PFSK-1 (cell line): Measurements from ENCODE around the gene GSTK1.

Experiments used
- FOXP2 ChIP-seq: optimal IDR thresholded peaks from 2 replicates; pipeline ENCODE3; 2011; ENCODE audit warnings: borderline replicate concordance, control low read depth, inconsistent platforms; ENCODE audit not compliant: insufficient read depth; ENCODE audit errors: extremely low read length, extremely low read depth
- POLR2AphosphoS5 ChIP-seq: IDR thresholded peaks from 2 replicates; pipeline ENCODE4 v1.6.1; 2012; ENCODE audit warnings: low read depth, mild to moderate bottlenecking, control low read depth, low read length, moderate library complexity
- SIN3A ChIP-seq: IDR thresholded peaks from 2 replicates; pipeline ENCODE4 v1.6.1; 2012; ENCODE audit warnings: mild to moderate bottlenecking, low read length, moderate library complexity, borderline replicate concordance; ENCODE audit not compliant: insufficient read depth
- TAF1 ChIP-seq: IDR thresholded peaks from 2 replicates; pipeline ENCODE4 v1.6.1; 2012; ENCODE audit warnings: low read length, control low read depth, borderline replicate concordance; ENCODE audit not compliant: insufficient read depth
- TF ChIP-seq, protein P1 (sequence below), 2 experiments: IDR thresholded peaks; 2 replicates each; pipeline versions ENCODE4 v1.6.1 to v1.8.0; 2011 to 2012; ENCODE audit warnings: low read depth in 2 of 2, low read length in 2 of 2, control low read depth in 1 of 2, inconsistent platforms in 1 of 2, mild to moderate bottlenecking in 1 of 2, moderate library complexity in 1 of 2; ENCODE audit not compliant: insufficient read depth in 1 of 2

The GSTK1 gene

DNA sequence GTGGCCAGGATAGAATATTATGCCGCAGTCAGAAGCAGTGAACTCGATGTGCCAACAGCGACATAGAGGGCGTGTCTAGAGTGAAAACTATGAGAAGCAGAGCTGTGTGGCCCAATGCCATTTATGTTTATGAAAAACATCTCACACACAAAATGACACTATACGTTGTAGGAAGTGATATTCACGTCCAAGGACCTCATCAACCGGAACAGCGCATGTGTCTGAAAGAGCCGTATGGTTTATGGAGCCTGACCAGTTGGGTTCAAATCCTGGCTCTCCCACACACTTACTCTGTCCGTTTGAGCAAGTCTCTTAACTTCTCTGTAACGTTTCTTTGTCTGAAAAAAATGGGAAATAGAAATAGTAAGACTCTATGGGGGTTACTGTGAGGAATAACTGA is 20.9 kb upstream of the GSTK1 start:
- no peak for TF ChIP-seq TAF1
- TF ChIP-seq FOXP2: no peak
- no peak for TF ChIP-seq SIN3A
- TF ChIP-seq POLR2AphosphoS5: no peak
- TF ChIP-seq, protein P1, sequence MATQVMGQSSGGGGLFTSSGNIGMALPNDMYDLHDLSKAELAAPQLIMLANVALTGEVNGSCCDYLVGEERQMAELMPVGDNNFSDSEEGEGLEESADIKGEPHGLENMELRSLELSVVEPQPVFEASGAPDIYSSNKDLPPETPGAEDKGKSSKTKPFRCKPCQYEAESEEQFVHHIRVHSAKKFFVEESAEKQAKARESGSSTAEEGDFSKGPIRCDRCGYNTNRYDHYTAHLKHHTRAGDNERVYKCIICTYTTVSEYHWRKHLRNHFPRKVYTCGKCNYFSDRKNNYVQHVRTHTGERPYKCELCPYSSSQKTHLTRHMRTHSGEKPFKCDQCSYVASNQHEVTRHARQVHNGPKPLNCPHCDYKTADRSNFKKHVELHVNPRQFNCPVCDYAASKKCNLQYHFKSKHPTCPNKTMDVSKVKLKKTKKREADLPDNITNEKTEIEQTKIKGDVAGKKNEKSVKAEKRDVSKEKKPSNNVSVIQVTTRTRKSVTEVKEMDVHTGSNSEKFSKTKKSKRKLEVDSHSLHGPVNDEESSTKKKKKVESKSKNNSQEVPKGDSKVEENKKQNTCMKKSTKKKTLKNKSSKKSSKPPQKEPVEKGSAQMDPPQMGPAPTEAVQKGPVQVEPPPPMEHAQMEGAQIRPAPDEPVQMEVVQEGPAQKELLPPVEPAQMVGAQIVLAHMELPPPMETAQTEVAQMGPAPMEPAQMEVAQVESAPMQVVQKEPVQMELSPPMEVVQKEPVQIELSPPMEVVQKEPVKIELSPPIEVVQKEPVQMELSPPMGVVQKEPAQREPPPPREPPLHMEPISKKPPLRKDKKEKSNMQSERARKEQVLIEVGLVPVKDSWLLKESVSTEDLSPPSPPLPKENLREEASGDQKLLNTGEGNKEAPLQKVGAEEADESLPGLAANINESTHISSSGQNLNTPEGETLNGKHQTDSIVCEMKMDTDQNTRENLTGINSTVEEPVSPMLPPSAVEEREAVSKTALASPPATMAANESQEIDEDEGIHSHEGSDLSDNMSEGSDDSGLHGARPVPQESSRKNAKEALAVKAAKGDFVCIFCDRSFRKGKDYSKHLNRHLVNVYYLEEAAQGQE (IDR thresholded peaks at IDR 0.05; ENCODE audit: insufficient read depth in 1 of 2, low read depth in 2 of 2, low read length in 2 of 2): no peak

DNA sequence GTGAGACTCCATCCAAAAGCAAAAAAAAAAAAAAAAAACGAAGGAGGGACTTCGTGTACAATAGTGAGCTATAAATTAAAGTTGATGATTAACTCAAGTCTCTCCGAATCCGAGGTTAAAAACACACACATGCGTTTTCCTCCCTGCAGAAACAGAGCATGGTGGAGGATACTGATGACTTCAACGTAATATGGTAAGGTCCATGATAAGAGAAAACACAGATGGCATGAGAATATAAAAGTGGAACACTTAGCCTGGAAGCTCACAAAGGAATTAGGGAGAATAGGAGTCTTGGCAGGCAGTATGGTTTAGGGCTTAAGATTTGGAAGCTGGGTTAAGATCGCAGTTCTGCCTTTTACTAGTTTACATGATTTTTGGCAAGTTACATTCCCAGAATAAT is 20.1 kb upstream of the GSTK1 start:
- TF ChIP-seq POLR2AphosphoS5 (no peak), FOXP2 (no peak), TAF1 (no peak), SIN3A (no peak)
- TF ChIP-seq, protein P1 (IDR thresholded peaks at IDR 0.05; ENCODE audit: insufficient read depth in 1 of 2, low read depth in 2 of 2, low read length in 2 of 2): no peak

DNA sequence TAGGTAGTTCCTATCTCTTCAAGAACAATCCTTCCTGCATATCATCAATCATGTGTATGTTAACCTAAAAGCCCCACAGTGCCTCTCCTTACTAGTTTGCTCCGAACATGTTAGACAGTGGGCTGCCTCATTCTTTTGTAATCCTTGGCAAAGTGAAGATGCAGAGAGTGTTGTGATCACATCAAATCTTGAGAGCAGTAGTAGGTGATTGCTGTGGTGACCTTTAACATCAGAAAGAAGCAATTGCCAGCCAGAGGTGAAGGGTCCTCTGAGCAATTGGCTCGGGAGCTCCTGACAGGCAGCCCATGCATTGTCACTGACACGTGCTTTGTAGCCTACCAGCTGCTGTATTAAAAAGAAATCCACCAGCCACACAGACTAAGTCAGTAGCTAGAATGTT is 19.6 kb upstream of the GSTK1 start:
- TF ChIP-seq POLR2AphosphoS5: no peak
- no peak for TF ChIP-seq FOXP2
- TF ChIP-seq TAF1: no peak
- TF ChIP-seq SIN3A: no peak
- TF ChIP-seq, protein P1 (IDR thresholded peaks at IDR 0.05; ENCODE audit: insufficient read depth in 1 of 2, low read depth in 2 of 2, low read length in 2 of 2): no peak

DNA sequence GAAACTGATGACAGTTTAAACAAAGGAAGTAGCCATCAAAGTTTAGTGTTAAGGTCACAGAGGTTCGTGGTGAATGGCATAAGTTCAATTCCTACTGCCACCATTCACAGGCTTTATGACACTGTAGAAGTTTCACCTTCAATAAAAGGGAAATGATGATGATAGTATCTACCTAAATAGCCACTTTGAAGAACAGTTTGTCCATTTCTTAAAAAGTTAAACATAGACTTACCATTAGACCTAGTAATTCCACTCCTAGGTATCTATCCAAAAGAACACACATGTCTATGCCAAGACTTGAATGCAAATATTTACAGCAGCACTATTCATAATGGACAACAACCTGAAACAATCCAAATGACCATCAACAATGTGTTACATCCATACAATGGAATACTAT is 18.9 kb upstream of the GSTK1 start:
- TF ChIP-seq, protein P1 (IDR thresholded peaks at IDR 0.05; ENCODE audit: insufficient read depth in 1 of 2, low read depth in 2 of 2, low read length in 2 of 2): no peak
- TF ChIP-seq POLR2AphosphoS5 (no peak), FOXP2 (no peak), TAF1 (no peak), SIN3A (no peak)

DNA sequence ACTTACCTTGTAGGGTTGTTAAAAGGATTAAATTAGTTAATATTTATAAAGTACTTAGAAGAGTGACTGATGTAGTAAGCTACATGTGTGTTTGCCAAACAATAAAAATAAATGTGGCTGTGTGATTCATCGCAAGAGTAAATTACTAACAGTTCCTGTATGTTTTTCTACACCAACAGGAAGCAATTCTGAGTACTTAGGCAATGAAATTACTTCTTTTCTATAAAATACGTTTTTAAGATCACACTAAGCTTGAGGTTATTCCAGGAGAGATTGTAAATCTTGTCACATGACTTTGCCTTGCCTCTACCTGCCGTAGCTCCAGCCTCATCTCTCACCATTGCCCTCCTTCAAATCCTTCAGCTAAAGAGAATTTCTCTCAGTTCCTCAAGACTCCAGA is 18.1 kb upstream of the GSTK1 start:
- TF ChIP-seq SIN3A (no peak), FOXP2 (no peak), POLR2AphosphoS5 (no peak), TAF1 (no peak)
- TF ChIP-seq, protein P1 (IDR thresholded peaks at IDR 0.05; ENCODE audit: insufficient read depth in 1 of 2, low read depth in 2 of 2, low read length in 2 of 2): no peak
